HCT116 (cell line): ENCODE measurements around the gene FHOD3. TPM values are rescaled to one million over a fixed set of nuclear protein-coding genes. Genes with fewer than 3 reads are reported as not detected.

ENCODE experiments used
- ATAC-seq: fragments of 200-7000 bp; cut with Tn5 transposase; 2 replicates; pipeline ENCODE4 v1.9.1; 2020; ENCODE audit warnings: mild to moderate bottlenecking, moderate library complexity
- BruUV-seq: library from RNA; stranded (reverse); fragments of 400-500 nt; replicated peaks from 2 replicates; lab custom pipeline; 2021; lab: Mats Ljungman, UMichigan
- CTCF ChIA-PET: fragments of 300-600 bp; sonication (Branson Sonifier 250); formaldehyde crosslinking; loops from one replicate; lab custom pipeline; 2021; ENCODE audit warnings: antibody characterized with exemption; lab: Charles Lee
- POLR2A ChIA-PET: fragments of 300-600, 350-600 bp; sonication (Branson Sonifier 250); formaldehyde crosslinking; loops from one replicate; lab custom pipeline; 2021; ENCODE audit warnings: antibody characterized with exemption; lab: Charles Lee
- RAD21 ChIA-PET, 2 experiments: fragments of 300-600 bp; sonication (Branson Sonifier 250); formaldehyde crosslinking; loops; one replicate each; lab custom pipeline; 2023; ENCODE audit warnings: low total read pairs in 2 of 2; ENCODE audit not compliant: uncharacterized antibody in 2 of 2, unreplicated experiment in 2 of 2, low non-redundant PET in 1 of 2; lab: Charles Lee
- DNase-seq: peaks from one replicate; pipeline ENCODE4 v3.0.0-alpha.2; 2010; ENCODE audit warnings: low read depth, low spot score
- H2AFZ ChIP-seq: fragments of 200-600 bp; shearing (Covaris generic), sonication (generic); 2 replicates; pipeline ENCODE4 v1.6.1; 2017; ENCODE audit warnings: low read depth, mixed run types, mixed read lengths, antibody characterized with exemption, low read length; ENCODE audit not compliant: poor library complexity, severe bottlenecking
- H3K27ac ChIP-seq: 2 replicates; pipeline ENCODE4 v1.5.1; 2012; ENCODE audit warnings: low read depth, low read length
- H3K27me3 ChIP-seq: fragments of 200-600 bp; sonication (generic); 2 replicates; pipeline ENCODE4 v1.6.1; 2016; ENCODE audit warnings: mixed run types, low read length, mixed read lengths; ENCODE audit not compliant: insufficient read depth
- H3K36me3 ChIP-seq, 2 experiments: fragments of 200-500 bp in 1 of 2; fragments of 200-600 bp in 1 of 2; sonication (Bioruptor generic) in 1 of 2; sonication (generic) in 1 of 2; 2 replicates each; pipeline versions ENCODE4 v1.5.1 to v1.6.1; 2014 to 2016; ENCODE audit warnings: low read length in 2 of 2, inconsistent platforms in 1 of 2, mixed read lengths in 1 of 2, mixed run types in 1 of 2; ENCODE audit not compliant: insufficient read depth in 2 of 2, control insufficient read depth in 1 of 2
- H3K4me1 ChIP-seq, 2 experiments: fragments of 200-600 bp in 1 of 2; sonication (generic) in 1 of 2; 2 replicates each; pipeline versions ENCODE4 v1.5.1 to v1.6.1; 2012 to 2017; ENCODE audit warnings: low read length in 2 of 2, inconsistent platforms in 1 of 2, mild to moderate bottlenecking in 1 of 2, mixed read lengths in 1 of 2, mixed run types in 1 of 2, moderate library complexity in 1 of 2; ENCODE audit not compliant: insufficient read depth in 2 of 2, control insufficient read depth in 1 of 2
- H3K4me2 ChIP-seq: fragments of 200-600 bp; sonication (generic); 2 replicates; pipeline ENCODE4 v1.6.1; 2017; ENCODE audit warnings: mixed run types, low read length, mixed read lengths
- H3K4me3 ChIP-seq, 2 experiments: fragments of 200-600 bp in 1 of 2; sonication (generic) in 1 of 2; replicated peaks in 1 of 2; 2 replicates each; pipeline ENCODE4 v1.5.1; 2011 to 2016; ENCODE audit warnings: low read length in 2 of 2, control low read depth in 1 of 2, low read depth in 1 of 2, mild to moderate bottlenecking in 1 of 2, mixed read lengths in 1 of 2, mixed run types in 1 of 2
- H3K79me2 ChIP-seq: fragments of 200-600 bp; sonication (generic); 2 replicates; pipeline ENCODE4 v1.6.1; 2017; ENCODE audit warnings: mild to moderate bottlenecking, mixed run types, low read length, moderate library complexity, mixed read lengths; ENCODE audit not compliant: insufficient read depth
- H3K9ac ChIP-seq: fragments of 200-600 bp; sonication (generic); 2 replicates; pipeline ENCODE4 v1.6.1; 2016; ENCODE audit warnings: low read length, mixed read lengths
- H3K9me2 ChIP-seq: fragments of 200-600 bp; sonication (generic), shearing (Covaris generic); 2 replicates; pipeline ENCODE4 v1.6.1; 2017; ENCODE audit warnings: mixed run types, mild to moderate bottlenecking, moderate library complexity; ENCODE audit not compliant: insufficient read depth
- H3K9me3 ChIP-seq, 2 experiments: fragments of 200-500 bp in 1 of 2; fragments of 200-600 bp in 1 of 2; sonication (Bioruptor generic) in 1 of 2; sonication (generic) in 1 of 2; 2 replicates each; pipeline ENCODE4 v1.6.1; 2014 to 2017; ENCODE audit warnings: low read length in 2 of 2, mixed read lengths in 2 of 2, inconsistent platforms in 1 of 2, low read depth in 1 of 2, mild to moderate bottlenecking in 1 of 2, mixed run types in 1 of 2, moderate library complexity in 1 of 2; ENCODE audit not compliant: control insufficient read depth in 1 of 2, insufficient read depth in 1 of 2
- H4K20me1 ChIP-seq: fragments of 200-600 bp; sonication (generic), shearing (Covaris generic); 2 replicates; pipeline ENCODE4 v1.6.1; 2017; ENCODE audit warnings: mixed run types, mild to moderate bottlenecking, moderate library complexity; ENCODE audit not compliant: insufficient read depth
- CBX3 ChIP-seq: IDR thresholded peaks from 2 replicates; pipeline ENCODE4 v1.6.1; 2012; ENCODE audit warnings: low read depth
- EGR1 ChIP-seq: IDR thresholded peaks from 2 replicates; pipeline ENCODE4 v1.6.1; 2012; ENCODE audit warnings: low read depth
- JUND ChIP-seq: IDR thresholded peaks from 2 replicates; pipeline ENCODE4 v1.6.1; 2012
- POLR2AphosphoS5 ChIP-seq: IDR thresholded peaks from 2 replicates; pipeline ENCODE4 v1.6.1; 2011; ENCODE audit warnings: mild to moderate bottlenecking, low read depth, low read length, moderate library complexity
- RAD21 ChIP-seq: IDR thresholded peaks from 2 replicates; pipeline ENCODE4 v1.6.1; 2012; ENCODE audit warnings: low read depth, mild to moderate bottlenecking
- REST ChIP-seq: IDR thresholded peaks from 2 replicates; pipeline ENCODE4 v1.6.1; 2012; ENCODE audit warnings: low read depth
- SIN3A ChIP-seq: IDR thresholded peaks from 2 replicates; pipeline ENCODE4 v1.6.1; 2012; ENCODE audit warnings: low read depth
- SP1 ChIP-seq: IDR thresholded peaks from 2 replicates; pipeline ENCODE4 v1.6.1; 2012; ENCODE audit warnings: low read depth
- SRF ChIP-seq: IDR thresholded peaks from 2 replicates; pipeline ENCODE4 v1.6.1; 2012; ENCODE audit warnings: low read depth
- TCF7L2 ChIP-seq: IDR thresholded peaks from 2 replicates; pipeline ENCODE4 v1.7.0; 2011; ENCODE audit warnings: borderline replicate concordance, inconsistent platforms; ENCODE audit not compliant: insufficient read depth, insufficient read length; ENCODE audit errors: extremely low read depth
- YY1 ChIP-seq: IDR thresholded peaks from 2 replicates; pipeline ENCODE4 v1.6.1; 2011; ENCODE audit warnings: low read length, low read depth, moderate library complexity, mild to moderate bottlenecking; ENCODE audit not compliant: insufficient replicate concordance; ENCODE audit errors: extremely low read depth
- ZFX ChIP-seq: fragments of 450-650 bp; IDR thresholded peaks from 2 replicates; pipeline ENCODE4 v1.6.1; 2017
- ZNF274 ChIP-seq: fragments of 200-500 bp; sonication (Bioruptor generic); IDR thresholded peaks from 2 replicates; pipeline ENCODE4 v1.6.1; 2014; ENCODE audit warnings: mild to moderate bottlenecking, low read depth, low read length, inconsistent platforms
- intact Hi-C: fragments of 100-400 bp; cut with micrococcal nuclease; formaldehyde crosslinking; loops from 2 replicates; pipeline ENCODE4 v1.10.0; 2022
- total RNA-seq: library from RNA; stranded (reverse); gene quantifications from one replicate; pipeline ENCODE4 v1.2.1, GENCODE V29; 2021; ENCODE audit not compliant: unreplicated experiment

The FHOD3 gene
- total RNA-seq, 1 experiment from 2014 or later, result 4.0 TPM

- no peak overlapping the region for H2AFZ ChIP-seq
- H3K4me2 ChIP-seq, result peak overlapping the region; percentile 22
- POLR2A ChIA-PET, result no interaction called here
- no peaks in the 10 kb centered on the region for H3K36me3 ChIP-seq
- no peak for DNase-seq
- no peak for TF ChIP-seq SP1
- TF ChIP-seq SRF, result no peak
- TF ChIP-seq POLR2AphosphoS5, result no peak
- no peak for TF ChIP-seq SIN3A
- TF ChIP-seq YY1, result no peak
- no peak for TF ChIP-seq TCF7L2
- no peak for TF ChIP-seq RAD21
- TF ChIP-seq JUND, result no peak
- TF ChIP-seq REST, result no peak
- no peak for TF ChIP-seq ZFX
- no peak for TF ChIP-seq ZNF274
- TF ChIP-seq EGR1, result no peak
- TF ChIP-seq CBX3, result no peak
- TF ChIP-seq, all 23 proteins: peak for 0
- Histone ChIP-seq H3K4me3 (no peak overlapping the region), H3K9ac (no peak overlapping the region), H3K79me2 (no peaks in the 10 kb centered on the region), H4K20me1 (no peaks in the 10 kb centered on the region; the same call in 1 of the 2 replicates), H3K9me2 (no peaks in the 10 kb centered on the region), H3K9me3 (no peaks in the 10 kb centered on the region), H3K27me3 (no peaks in the 10 kb centered on the region; the same call in 1 of the 2 replicates), H3K4me1 (peaks cover 0 to 9% of the 10 kb centered on the region in 2 experiments; a peak in 2 of 4 replicates), H3K27ac (no peak overlapping the region)
- intact Hi-C loops, result no loop called here
- BruUV-seq, result no TSS peak
- peak; percentile 40; the same call in 1 of the 2 replicates for ATAC-seq
- RAD21 ChIA-PET, result no interaction called here
- CTCF ChIA-PET, result no interaction called here
Measured at GRCh38 chr18:36451454-36452251, 154.1 kb downstream of the FHOD3 start.
